Measurements from ENCODE around the gene MCRIP2.

MCRIP2 gene

DNA sequence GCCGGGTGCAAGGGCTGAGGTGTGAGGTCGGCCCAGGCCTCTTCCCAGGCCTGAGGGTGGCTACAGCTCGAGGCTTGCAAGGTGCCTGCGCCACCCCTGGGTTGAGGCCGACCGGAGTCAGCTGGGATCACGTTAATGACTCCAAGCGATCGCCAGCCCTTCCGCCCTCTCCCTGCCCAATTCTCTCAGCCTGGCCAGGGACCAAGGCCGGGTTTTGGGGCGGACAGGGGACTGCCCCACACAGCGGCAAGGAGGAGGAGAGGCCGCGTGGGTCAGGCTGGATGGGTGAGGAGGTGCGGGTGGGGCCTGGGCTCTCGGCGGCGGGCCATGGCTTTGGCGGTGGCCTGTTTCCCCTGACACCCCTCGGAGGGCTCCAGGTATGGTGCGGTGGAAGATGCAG, 51.7 kb downstream of the MCRIP2 start:
- H3K27me3 ChIP-seq (ENCODE audit: insufficient read depth, low read depth, severe bottlenecking), result no peaks in the 10 kb centered on the region
- H3K4me3 ChIP-seq (ENCODE audit: low read depth, low read length), result no peak overlapping the region
- H3K9me3 ChIP-seq (ENCODE audit: severe bottlenecking), result no peaks in the 10 kb centered on the region
- TF ChIP-seq, protein P1, sequence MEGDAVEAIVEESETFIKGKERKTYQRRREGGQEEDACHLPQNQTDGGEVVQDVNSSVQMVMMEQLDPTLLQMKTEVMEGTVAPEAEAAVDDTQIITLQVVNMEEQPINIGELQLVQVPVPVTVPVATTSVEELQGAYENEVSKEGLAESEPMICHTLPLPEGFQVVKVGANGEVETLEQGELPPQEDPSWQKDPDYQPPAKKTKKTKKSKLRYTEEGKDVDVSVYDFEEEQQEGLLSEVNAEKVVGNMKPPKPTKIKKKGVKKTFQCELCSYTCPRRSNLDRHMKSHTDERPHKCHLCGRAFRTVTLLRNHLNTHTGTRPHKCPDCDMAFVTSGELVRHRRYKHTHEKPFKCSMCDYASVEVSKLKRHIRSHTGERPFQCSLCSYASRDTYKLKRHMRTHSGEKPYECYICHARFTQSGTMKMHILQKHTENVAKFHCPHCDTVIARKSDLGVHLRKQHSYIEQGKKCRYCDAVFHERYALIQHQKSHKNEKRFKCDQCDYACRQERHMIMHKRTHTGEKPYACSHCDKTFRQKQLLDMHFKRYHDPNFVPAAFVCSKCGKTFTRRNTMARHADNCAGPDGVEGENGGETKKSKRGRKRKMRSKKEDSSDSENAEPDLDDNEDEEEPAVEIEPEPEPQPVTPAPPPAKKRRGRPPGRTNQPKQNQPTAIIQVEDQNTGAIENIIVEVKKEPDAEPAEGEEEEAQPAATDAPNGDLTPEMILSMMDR (IDR thresholded peaks at IDR 0.05; ENCODE audit: low read depth, low read length), result no peak
- DNase-seq, result no peak
- no peak overlapping the region for H3K27ac ChIP-seq
- H3K36me3 ChIP-seq, result peaks cover 11% of the 10 kb centered on the region

GRCh38 chr16:693766-694165, 52.1 kb downstream of the MCRIP2 start:
- Histone ChIP-seq H3K27ac (no peak overlapping the region), H3K36me3 (peaks cover 11% of the 10 kb centered on the region), H3K9me3 (ENCODE audit: severe bottlenecking) (no peaks in the 10 kb centered on the region), H3K4me3 (ENCODE audit: low read depth, low read length) (no peak overlapping the region), H3K27me3 (ENCODE audit: insufficient read depth, low read depth, severe bottlenecking) (no peaks in the 10 kb centered on the region)
- TF ChIP-seq, protein P1 (IDR thresholded peaks at IDR 0.05; ENCODE audit: low read depth, low read length), result no peak
- no peak for DNase-seq

GRCh38 chr16:694187-694862, 52.7 kb downstream of the MCRIP2 start:
- Histone ChIP-seq H3K9me3 (ENCODE audit: severe bottlenecking) (no peaks in the 10 kb centered on the region), H3K27me3 (ENCODE audit: insufficient read depth, low read depth, severe bottlenecking) (no peaks in the 10 kb centered on the region), H3K36me3 (peaks cover 11% of the 10 kb centered on the region), H3K4me3 (ENCODE audit: low read depth, low read length) (no peak overlapping the region), H3K27ac (no peak overlapping the region)
- no peak for DNase-seq
- TF ChIP-seq, protein P1 (IDR thresholded peaks at IDR 0.05; ENCODE audit: low read depth, low read length), result no peak

- Histone ChIP-seq H3K4me3 (ENCODE audit: low read depth, low read length) (no peak overlapping the region), H3K36me3 (peaks cover 11% of the 10 kb centered on the region), H3K27ac (no peak overlapping the region), H3K27me3 (ENCODE audit: insufficient read depth, low read depth, severe bottlenecking) (no peaks in the 10 kb centered on the region), H3K9me3 (ENCODE audit: severe bottlenecking) (no peaks in the 10 kb centered on the region)
- TF ChIP-seq, protein P1 (IDR thresholded peaks at IDR 0.05; ENCODE audit: low read depth, low read length), result no peak
- DNase-seq, result no peak
Measured at GRCh38 chr16:694863-695354, 53.3 kb downstream of the MCRIP2 start.

DNA sequence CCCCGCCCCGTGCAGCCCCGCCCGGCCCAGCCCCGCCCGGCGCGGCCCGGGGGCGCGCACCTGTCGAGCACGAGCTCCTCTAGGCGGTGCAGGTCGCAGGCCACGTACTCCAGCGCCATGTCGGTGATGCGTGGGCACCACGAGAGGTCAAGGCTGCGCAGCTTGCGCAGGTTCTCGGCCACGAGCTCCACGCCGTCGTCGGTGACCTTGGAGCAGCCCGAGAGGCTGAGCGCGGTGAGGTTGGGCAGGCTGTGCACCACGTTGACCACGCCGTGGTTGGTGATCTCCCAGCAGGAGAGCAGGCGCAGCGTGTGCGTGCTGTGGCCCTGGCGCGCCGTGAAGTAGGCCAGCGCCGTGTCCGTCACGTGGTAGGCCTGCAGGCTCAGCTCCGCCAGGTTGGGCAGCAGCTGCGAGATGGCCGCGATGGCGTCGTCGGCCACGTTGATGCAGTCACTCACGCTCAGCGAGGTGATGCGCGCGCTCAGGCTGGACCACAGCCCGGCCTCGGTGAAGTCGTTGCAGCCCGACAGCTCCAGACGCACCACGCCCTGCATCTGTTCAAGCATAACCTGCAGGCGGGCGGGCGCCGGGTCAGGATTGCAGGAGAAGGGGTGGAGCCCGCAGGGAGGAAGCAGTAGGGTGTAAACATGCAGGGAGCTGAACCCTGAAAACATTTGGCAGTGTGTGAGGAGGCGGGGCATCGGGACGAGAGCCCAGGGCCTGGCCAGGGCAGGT, 53.9 kb downstream of the MCRIP2 start:
- no peak for DNase-seq
- Histone ChIP-seq H3K4me3 (ENCODE audit: low read depth, low read length) (no peak overlapping the region), H3K36me3 (peaks cover 11% of the 10 kb centered on the region), H3K27ac (no peak overlapping the region), H3K9me3 (ENCODE audit: severe bottlenecking) (no peaks in the 10 kb centered on the region), H3K27me3 (ENCODE audit: insufficient read depth, low read depth, severe bottlenecking) (no peaks in the 10 kb centered on the region)
- TF ChIP-seq, protein P1 (IDR thresholded peaks at IDR 0.05; ENCODE audit: low read depth, low read length), result no peak

All from WERI-Rb-1 (cell line).